A204.1 (cell line): Measurements from ENCODE around the gene RNF220.

Source experiments
- FAIRE-seq: peaks from 2 replicates; lab custom pipeline; 2012; peaks lifted over from hg19 to GRCh38; lab: Jason Lieb, UNC

RNF220 gene

GRCh38 chr1:44611419-44611818 lies 206.4 kb downstream of the RNF220 start:
- no peak for FAIRE-seq

- no peak for FAIRE-seq
Measured at GRCh38 chr1:44611866-44612265, 206.8 kb downstream of the RNF220 start.

- no peak for FAIRE-seq
Measured at GRCh38 chr1:44613941-44614340, 208.9 kb downstream of the RNF220 start.

- no peak for FAIRE-seq
Measured at GRCh38 chr1:44616284-44616990, 211.4 kb downstream of the RNF220 start.

- no peak for FAIRE-seq
Measured at GRCh38 chr1:44616991-44617702, 212.1 kb downstream of the RNF220 start.

GRCh38 chr1:44617703-44618029 lies 212.6 kb downstream of the RNF220 start:
- no peak for FAIRE-seq

GRCh38 chr1:44619261-44619900 lies 214.3 kb downstream of the RNF220 start:
- no peak for FAIRE-seq

GRCh38 chr1:44620072-44620471 lies 215.0 kb downstream of the RNF220 start:
- FAIRE-seq: no peak

- FAIRE-seq: no peak
Measured at GRCh38 chr1:44621841-44622286, 216.8 kb downstream of the RNF220 start.

GRCh38 chr1:44624268-44624901 lies 219.3 kb downstream of the RNF220 start:
- no peak for FAIRE-seq

GRCh38 chr1:44625348-44625747 lies 220.3 kb downstream of the RNF220 start:
- FAIRE-seq: no peak

- no peak for FAIRE-seq
Measured at GRCh38 chr1:44628962-44629756, 224.1 kb downstream of the RNF220 start.

GRCh38 chr1:44630116-44630515 lies 225.1 kb downstream of the RNF220 start:
- no peak for FAIRE-seq

- FAIRE-seq: no peak
Measured at GRCh38 chr1:44631333-44631646, 226.2 kb downstream of the RNF220 start.

- no peak for FAIRE-seq
Measured at GRCh38 chr1:44631647-44632539, 226.8 kb downstream of the RNF220 start.

GRCh38 chr1:44632598-44632997 lies 227.5 kb downstream of the RNF220 start:
- no peak for FAIRE-seq

GRCh38 chr1:44634606-44635189 lies 229.6 kb downstream of the RNF220 start:
- no peak for FAIRE-seq

- no peak for FAIRE-seq
Measured at GRCh38 chr1:44635439-44635838, 230.4 kb downstream of the RNF220 start.

- no peak for FAIRE-seq
Measured at GRCh38 chr1:44636083-44636687, 231.1 kb downstream of the RNF220 start.
